Measurements from ENCODE around the gene VPS8. TPM values are rescaled to one million over a fixed set of nuclear protein-coding genes. Genes with fewer than 3 reads are reported as not detected.
A peak's percentile ranks its signal among the peaks of the same experiment; 100 is the strongest.

Gene VPS8
- total and polyA plus RNA-seq, 2 of the 13 experiments (the other 11 are each of a cell fraction or from before 2014, with no cell fraction given): 14.2 to 35.1 TPM

DNA sequence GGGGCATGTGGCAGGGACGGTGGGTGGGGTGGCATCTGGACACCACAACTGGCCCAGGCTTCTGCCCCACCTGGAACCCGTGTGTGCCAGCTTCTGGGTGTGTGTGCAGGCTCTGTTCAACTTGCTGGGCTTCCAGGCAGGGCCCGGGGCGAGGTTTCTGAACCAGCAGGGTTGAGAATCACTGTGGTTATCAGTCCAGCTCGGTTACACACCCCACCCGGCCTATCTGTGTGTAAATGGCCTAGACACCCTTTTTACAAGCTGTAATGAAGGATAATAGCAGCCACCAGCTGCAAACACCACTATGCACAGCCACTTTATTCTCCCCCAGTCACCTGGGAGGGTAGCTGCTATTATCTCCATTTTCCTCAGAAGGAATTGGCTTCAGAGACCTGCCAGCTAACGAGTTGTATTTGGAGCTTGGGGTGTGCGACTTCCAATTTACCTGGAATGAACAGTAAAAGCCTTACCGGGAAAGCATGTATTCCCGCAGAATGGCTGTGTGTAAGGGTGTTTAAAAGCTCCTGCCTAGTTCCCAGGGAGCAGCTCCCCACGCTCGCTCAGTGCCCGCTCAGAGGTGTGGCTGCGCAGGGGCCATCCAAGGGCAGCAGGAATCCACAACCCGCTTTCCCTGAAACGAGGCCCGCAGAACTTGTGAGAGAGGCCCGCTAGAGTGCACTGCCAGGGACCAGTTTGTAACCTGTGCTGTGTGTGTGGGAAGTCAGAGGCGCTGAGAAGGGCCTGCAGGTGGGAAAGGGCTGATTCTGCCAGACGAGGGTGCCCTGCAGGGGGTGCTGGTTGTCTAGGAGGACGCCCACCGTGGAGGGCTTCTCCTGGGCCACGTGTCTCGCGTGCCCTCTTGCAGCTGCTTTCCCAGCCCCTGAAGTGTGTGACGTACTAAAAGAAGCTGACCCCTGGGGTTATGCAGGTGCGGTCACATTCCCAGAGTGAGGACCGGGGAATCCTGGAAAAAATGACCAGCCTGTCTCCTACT, 257.4 kb downstream of the VPS8 start (continued):
- no peak for TF ChIP-seq KMT2A (CRISPR knock-in tag; IDR thresholded peaks at IDR 0.05)
- no peak for TF ChIP-seq DBP (CRISPR knock-in tag; IDR thresholded peaks at IDR 0.05; ENCODE audit: not compliant biosample characterization)
- TF ChIP-seq ZNF33B (CRISPR knock-in tag; IDR thresholded peaks at IDR 0.05): no peak
- TF ChIP-seq, protein P1, sequence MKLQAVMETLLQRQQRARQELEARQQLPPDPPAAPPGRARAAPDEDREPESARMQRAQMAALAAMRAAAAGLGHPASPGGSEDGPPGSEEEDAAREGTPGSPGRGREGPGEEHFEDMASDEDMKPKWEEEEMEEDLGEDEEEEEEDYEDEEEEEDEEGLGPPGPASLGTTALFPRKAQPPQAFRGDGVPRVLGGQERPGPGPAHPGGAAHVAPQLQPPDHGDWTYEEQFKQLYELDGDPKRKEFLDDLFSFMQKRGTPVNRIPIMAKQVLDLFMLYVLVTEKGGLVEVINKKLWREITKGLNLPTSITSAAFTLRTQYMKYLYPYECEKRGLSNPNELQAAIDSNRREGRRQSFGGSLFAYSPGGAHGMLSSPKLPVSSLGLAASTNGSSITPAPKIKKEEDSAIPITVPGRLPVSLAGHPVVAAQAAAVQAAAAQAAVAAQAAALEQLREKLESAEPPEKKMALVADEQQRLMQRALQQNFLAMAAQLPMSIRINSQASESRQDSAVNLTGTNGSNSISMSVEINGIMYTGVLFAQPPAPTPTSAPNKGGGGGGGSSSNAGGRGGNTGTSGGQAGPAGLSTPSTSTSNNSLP (IDR thresholded peaks at IDR 0.05; ENCODE audit: low read depth, low read length): no peak
- peak; percentile 21; the same call in 1 of the 2 replicates for TF ChIP-seq ZFX (CRISPR knock-in tag; IDR thresholded peaks at IDR 0.05; ENCODE audit: low read depth)
- TF ChIP-seq CHD4 (IDR thresholded peaks at IDR 0.05; ENCODE audit: borderline replicate concordance, low read length): no peak
- TF ChIP-seq ZBTB46 (CRISPR knock-in tag; IDR thresholded peaks at IDR 0.05; ENCODE audit: borderline replicate concordance): no peak
- TF ChIP-seq ZNF782 (CRISPR knock-in tag; IDR thresholded peaks at IDR 0.05; ENCODE audit: borderline replicate concordance): no peak
- peak; percentile 57 for TF ChIP-seq SALL1 (CRISPR knock-in tag; IDR thresholded peaks at IDR 0.05)
- peak; percentile 73 for TF ChIP-seq ZBTB7B (CRISPR knock-in tag; IDR thresholded peaks at IDR 0.05)
- TF ChIP-seq, protein P2, sequence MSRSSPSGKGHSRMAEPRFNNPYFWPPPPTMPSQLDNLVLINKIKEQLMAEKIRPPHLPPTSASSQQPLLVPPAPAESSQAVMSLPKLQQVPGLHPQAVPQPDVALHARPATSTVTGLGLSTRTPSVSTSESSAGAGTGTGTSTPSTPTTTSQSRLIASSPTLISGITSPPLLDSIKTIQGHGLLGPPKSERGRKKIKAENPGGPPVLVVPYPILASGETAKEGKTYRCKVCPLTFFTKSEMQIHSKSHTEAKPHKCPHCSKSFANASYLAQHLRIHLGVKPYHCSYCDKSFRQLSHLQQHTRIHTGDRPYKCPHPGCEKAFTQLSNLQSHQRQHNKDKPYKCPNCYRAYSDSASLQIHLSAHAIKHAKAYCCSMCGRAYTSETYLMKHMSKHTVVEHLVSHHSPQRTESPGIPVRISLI (CRISPR knock-in tag; IDR thresholded peaks at IDR 0.05; ENCODE audit: borderline replicate concordance): peak; percentile 66; the same call in 1 of the 2 replicates
- TF ChIP-seq NCOA1 (CRISPR knock-in tag; IDR thresholded peaks at IDR 0.05): no peak
- TF ChIP-seq SRY (CRISPR knock-in tag; IDR thresholded peaks at IDR 0.05): no peak
- peak; percentile 40 for TF ChIP-seq HNRNPLL (IDR thresholded peaks at IDR 0.05; ENCODE audit: low read depth, low read length, poor library complexity, severe bottlenecking)
- TF ChIP-seq ELF3 (CRISPR knock-in tag; IDR thresholded peaks at IDR 0.05): no peak
- TF ChIP-seq, protein P3, sequence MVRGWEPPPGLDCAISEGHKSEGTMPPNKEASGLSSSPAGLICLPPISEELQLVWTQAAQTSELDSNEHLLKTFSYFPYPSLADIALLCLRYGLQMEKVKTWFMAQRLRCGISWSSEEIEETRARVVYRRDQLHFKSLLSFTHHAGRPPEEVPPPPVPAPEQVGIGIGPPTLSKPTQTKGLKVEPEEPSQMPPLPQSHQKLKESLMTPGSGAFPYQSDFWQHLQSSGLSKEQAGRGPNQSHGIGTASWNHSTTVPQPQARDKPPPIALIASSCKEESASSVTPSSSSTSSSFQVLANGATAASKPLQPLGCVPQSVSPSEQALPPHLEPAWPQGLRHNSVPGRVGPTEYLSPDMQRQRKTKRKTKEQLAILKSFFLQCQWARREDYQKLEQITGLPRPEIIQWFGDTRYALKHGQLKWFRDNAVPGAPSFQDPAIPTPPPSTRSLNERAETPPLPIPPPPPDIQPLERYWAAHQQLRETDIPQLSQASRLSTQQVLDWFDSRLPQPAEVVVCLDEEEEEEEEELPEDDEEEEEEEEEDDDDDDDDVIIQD (CRISPR knock-in tag; IDR thresholded peaks at IDR 0.05; ENCODE audit: low read depth): no peak
- 0 out of 2 replicates have a peak, but pooled peaks have one; percentile 43 for TF ChIP-seq HNRNPL (IDR thresholded peaks at IDR 0.05; ENCODE audit: low read depth, low read length)
- TF ChIP-seq ZBTB38 (CRISPR knock-in tag; IDR thresholded peaks at IDR 0.05): 0 out of 2 replicates have a peak, but pooled peaks have one; percentile 32
- peak; percentile 76 for TF ChIP-seq XRCC5 (optimal IDR thresholded peaks at IDR 0.05; ENCODE audit: low read length)
- peak; percentile 55; the same call in 1 of the 2 replicates for TF ChIP-seq KDM5B (CRISPR knock-in tag; IDR thresholded peaks at IDR 0.05; ENCODE audit: borderline replicate concordance)
- no peak for TF ChIP-seq ZNF563 (CRISPR knock-in tag; IDR thresholded peaks at IDR 0.05)
- TF ChIP-seq ZNF530 (CRISPR knock-in tag; IDR thresholded peaks at IDR 0.05; ENCODE audit: low read depth): no peak

Data from HepG2 (cell line).